Gastroesophageal sphincter (tissue), 3 donors: ENCODE results near the gene TDRD6.

Experiments
- EP300 ChIP-seq: sonication (generic); formaldehyde crosslinking; IDR thresholded peaks from one replicate; pipeline ENCODE4 v1.6.1; 2017; ENCODE audit warnings: antibody characterized with exemption, mild to moderate bottlenecking
- POLR2AphosphoS5 ChIP-seq: sonication (generic); formaldehyde crosslinking; IDR thresholded peaks from one replicate; pipeline ENCODE4 v1.6.1; 2017; ENCODE audit warnings: antibody characterized with exemption
- TF ChIP-seq, protein P1 (sequence below), 4 experiments: fragments of 200-600 bp in 2 of 4; fragments of 450-650 bp in 2 of 4; sonication (generic) in 1 of 4; IDR thresholded peaks; one replicate each; pipeline ENCODE4 v1.5.1; 2017 to 2019; ENCODE audit warnings: antibody characterized with exemption in 4 of 4, mild to moderate bottlenecking in 2 of 4, moderate library complexity in 2 of 4

DNA sequence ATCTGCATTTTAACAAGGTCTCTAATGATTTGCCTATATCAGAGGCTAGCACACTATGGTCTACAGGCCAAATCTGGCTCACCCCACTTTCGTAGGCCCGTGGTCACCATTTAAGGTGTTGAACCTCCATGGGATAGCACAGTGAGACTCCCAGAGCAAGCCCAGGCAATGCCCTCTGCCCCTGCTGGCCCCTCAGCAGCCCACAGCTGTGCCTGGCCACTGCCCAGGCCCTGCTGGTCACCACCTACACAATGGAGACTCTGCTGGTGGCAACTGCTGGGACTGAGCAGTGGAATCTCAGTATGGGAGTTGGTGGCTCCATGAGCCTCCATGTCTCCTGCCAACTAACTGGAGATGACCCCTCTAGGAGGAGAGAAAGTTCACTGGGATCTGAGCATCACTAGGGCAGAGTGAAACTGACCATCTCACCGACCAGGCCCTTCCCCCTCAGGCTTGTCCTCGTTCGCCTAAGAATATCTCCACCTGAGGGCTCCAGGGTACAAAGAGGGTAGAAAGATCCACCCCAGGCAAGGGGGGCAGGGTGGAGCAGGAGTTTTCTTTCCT lies 61.3 kb downstream of the TDRD6 start:
- TF ChIP-seq, protein P1, sequence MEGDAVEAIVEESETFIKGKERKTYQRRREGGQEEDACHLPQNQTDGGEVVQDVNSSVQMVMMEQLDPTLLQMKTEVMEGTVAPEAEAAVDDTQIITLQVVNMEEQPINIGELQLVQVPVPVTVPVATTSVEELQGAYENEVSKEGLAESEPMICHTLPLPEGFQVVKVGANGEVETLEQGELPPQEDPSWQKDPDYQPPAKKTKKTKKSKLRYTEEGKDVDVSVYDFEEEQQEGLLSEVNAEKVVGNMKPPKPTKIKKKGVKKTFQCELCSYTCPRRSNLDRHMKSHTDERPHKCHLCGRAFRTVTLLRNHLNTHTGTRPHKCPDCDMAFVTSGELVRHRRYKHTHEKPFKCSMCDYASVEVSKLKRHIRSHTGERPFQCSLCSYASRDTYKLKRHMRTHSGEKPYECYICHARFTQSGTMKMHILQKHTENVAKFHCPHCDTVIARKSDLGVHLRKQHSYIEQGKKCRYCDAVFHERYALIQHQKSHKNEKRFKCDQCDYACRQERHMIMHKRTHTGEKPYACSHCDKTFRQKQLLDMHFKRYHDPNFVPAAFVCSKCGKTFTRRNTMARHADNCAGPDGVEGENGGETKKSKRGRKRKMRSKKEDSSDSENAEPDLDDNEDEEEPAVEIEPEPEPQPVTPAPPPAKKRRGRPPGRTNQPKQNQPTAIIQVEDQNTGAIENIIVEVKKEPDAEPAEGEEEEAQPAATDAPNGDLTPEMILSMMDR (IDR thresholded peaks at IDR 0.05): no peak
- TF ChIP-seq EP300 (no peak), POLR2AphosphoS5 (no peak)
